GM12873 (cell line): Measurements from ENCODE around the gene MTMR11.

Experiments
- CTCF ChIP-seq: IDR thresholded peaks from 2 replicates; pipeline ENCODE4 v1.5.1; 2012; ENCODE audit warnings: low read depth, mild to moderate bottlenecking, moderate library complexity, low read length, control low read depth; ENCODE audit not compliant: insufficient read depth; ENCODE audit errors: missing control alignments

The MTMR11 gene

GRCh38 chr1:149936170-149936991, at the start of gene MTMR11:
MTMR11 (minus strand) TSS chr1:149936879; CDS start chr1:149936647, 232 bp downstream.
- no peak for TF ChIP-seq CTCF

GRCh38 chr1:149979972-149980540, 43.4 kb upstream of the MTMR11 start:
- no peak for TF ChIP-seq CTCF

- TF ChIP-seq CTCF: no peak
These were observed 42.7 kb upstream of the MTMR11 start for GRCh38 chr1:149979245-149979971.

- TF ChIP-seq CTCF: no peak
These were observed 41.9 kb upstream of the MTMR11 start for GRCh38 chr1:149978547-149979023.

- no peak for TF ChIP-seq CTCF
These were observed 40.7 kb upstream of the MTMR11 start for GRCh38 chr1:149977345-149977744.

- TF ChIP-seq CTCF: no peak
These were observed 35.9 kb upstream of the MTMR11 start for GRCh38 chr1:149972547-149972946.

GRCh38 chr1:149967646-149968045, 31.0 kb upstream of the MTMR11 start:
- no peak for TF ChIP-seq CTCF
